ENCODE data around the gene SAMD4A.

DNA sequence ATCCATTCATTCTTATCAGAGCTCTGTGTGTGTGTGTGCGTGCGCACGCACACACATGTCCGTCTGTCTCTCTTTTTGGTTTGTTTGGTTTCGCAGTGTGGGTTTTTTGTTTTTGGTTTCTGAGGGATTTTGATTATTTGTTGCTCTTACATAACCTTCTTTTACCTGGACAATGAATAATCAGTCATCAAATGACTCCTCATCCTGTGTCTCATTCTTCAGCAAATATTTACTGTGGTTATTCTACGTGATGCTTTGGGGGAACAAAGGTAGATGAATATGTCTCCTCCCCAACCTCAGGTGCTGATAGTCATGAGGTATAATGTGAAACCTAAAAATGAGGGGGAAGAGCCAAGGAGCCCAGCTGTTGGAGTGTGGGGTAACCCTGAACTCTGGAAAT, 92.4 kb downstream of the SAMD4A start:
- TF ChIP-seq, protein P1, sequence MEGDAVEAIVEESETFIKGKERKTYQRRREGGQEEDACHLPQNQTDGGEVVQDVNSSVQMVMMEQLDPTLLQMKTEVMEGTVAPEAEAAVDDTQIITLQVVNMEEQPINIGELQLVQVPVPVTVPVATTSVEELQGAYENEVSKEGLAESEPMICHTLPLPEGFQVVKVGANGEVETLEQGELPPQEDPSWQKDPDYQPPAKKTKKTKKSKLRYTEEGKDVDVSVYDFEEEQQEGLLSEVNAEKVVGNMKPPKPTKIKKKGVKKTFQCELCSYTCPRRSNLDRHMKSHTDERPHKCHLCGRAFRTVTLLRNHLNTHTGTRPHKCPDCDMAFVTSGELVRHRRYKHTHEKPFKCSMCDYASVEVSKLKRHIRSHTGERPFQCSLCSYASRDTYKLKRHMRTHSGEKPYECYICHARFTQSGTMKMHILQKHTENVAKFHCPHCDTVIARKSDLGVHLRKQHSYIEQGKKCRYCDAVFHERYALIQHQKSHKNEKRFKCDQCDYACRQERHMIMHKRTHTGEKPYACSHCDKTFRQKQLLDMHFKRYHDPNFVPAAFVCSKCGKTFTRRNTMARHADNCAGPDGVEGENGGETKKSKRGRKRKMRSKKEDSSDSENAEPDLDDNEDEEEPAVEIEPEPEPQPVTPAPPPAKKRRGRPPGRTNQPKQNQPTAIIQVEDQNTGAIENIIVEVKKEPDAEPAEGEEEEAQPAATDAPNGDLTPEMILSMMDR (conservative IDR thresholded peaks at IDR 0.05; ENCODE audit: low read depth, low read length): no peak
- TF ChIP-seq EZH2 (IDR thresholded peaks at IDR 0.05; ENCODE audit: borderline replicate concordance, low read depth, low read length, poor library complexity, severe bottlenecking): no peak
